HG02938 (cell line): Measurements from ENCODE around the gene VPS54.

Experiments used
- ATAC-seq: cut with Tn5 transposase; IDR thresholded peaks from one replicate; pipeline ENCODE4 v1.9.1; 2021; ENCODE audit warnings: mild to moderate bottlenecking, moderate library complexity; ENCODE audit not compliant: unreplicated experiment

Gene VPS54

GRCh38 chr2:64019083-64019974 is at the start of gene VPS54:
Gene VPS54, minus strand, starts transcription at chr2:64019428. Its CDS starts 35,429 bp downstream, at chr2:63983999.
- peak; percentile 56 for ATAC-seq

- no peak for ATAC-seq
Measured at GRCh38 chr2:64067326-64067725, 48.1 kb upstream of the VPS54 start.

- no peak for ATAC-seq
Measured at GRCh38 chr2:64065516-64065915, 46.3 kb upstream of the VPS54 start.

GRCh38 chr2:64063924-64064331 is 44.7 kb upstream of the VPS54 start:
- no peak for ATAC-seq

GRCh38 chr2:64063454-64063853 is 44.2 kb upstream of the VPS54 start:
- no peak for ATAC-seq

- ATAC-seq = no peak
Measured at GRCh38 chr2:64062840-64063239, 43.6 kb upstream of the VPS54 start.

GRCh38 chr2:64059270-64059669 is 40.0 kb upstream of the VPS54 start:
- no peak for ATAC-seq

- ATAC-seq = no peak
Measured at GRCh38 chr2:64056021-64056420, 36.8 kb upstream of the VPS54 start.

GRCh38 chr2:64054161-64054915 is 35.1 kb upstream of the VPS54 start:
- ATAC-seq = peak; percentile 42

- ATAC-seq = no peak
Measured at GRCh38 chr2:64052463-64053241, 33.4 kb upstream of the VPS54 start.

GRCh38 chr2:64049633-64050220 is 30.5 kb upstream of the VPS54 start:
- ATAC-seq = peak; percentile 67

GRCh38 chr2:64045938-64046337 is 26.7 kb upstream of the VPS54 start:
- no peak for ATAC-seq

GRCh38 chr2:64040161-64040560 is 20.9 kb upstream of the VPS54 start:
- ATAC-seq = no peak

- ATAC-seq = peak; percentile 98
Measured at GRCh38 chr2:64036034-64036705, 16.9 kb upstream of the VPS54 start.

- no peak for ATAC-seq
Measured at GRCh38 chr2:64035072-64035942, 16.1 kb upstream of the VPS54 start.

GRCh38 chr2:64029116-64029665 is 10.0 kb upstream of the VPS54 start:
- ATAC-seq = no peak

GRCh38 chr2:64025741-64026140 is 6.5 kb upstream of the VPS54 start:
- ATAC-seq = no peak

- no peak for ATAC-seq
Measured at GRCh38 chr2:64024259-64024949, 5.2 kb upstream of the VPS54 start.
